ENCODE measurements around the gene PHLDB3.

GRCh38 chr19:43498233-43498842, 6.2 kb downstream of the PHLDB3 start:
- no peak for TF ChIP-seq POLR2A (IDR thresholded peaks at IDR 0.05; ENCODE audit: low read depth, low read length)
- TF ChIP-seq FOS (IDR thresholded peaks at IDR 0.05; ENCODE audit: low read depth, low read length) = no peak
- TF ChIP-seq RCOR1 (IDR thresholded peaks at IDR 0.05; ENCODE audit: insufficient replicate concordance, low read length) = no peak
- no peak for TF ChIP-seq CTCF (conservative IDR thresholded peaks at IDR 0.05; ENCODE audit: low read depth, low read length)
- TF ChIP-seq MXI1 (IDR thresholded peaks at IDR 0.05; ENCODE audit: borderline replicate concordance, low read depth, low read length) = no peak
- TF ChIP-seq CEBPB (IDR thresholded peaks at IDR 0.05; ENCODE audit: low read depth, low read length) = no peak
- TF ChIP-seq RAD21 (IDR thresholded peaks at IDR 0.05; ENCODE audit: low read length) = no peak
- no peak for TF ChIP-seq USF2 (IDR thresholded peaks at IDR 0.05; ENCODE audit: low read depth, low read length)
- no peak for TF ChIP-seq SMC3 (IDR thresholded peaks at IDR 0.05; ENCODE audit: low read depth, low read length)
- no peak for TF ChIP-seq MAFK (IDR thresholded peaks at IDR 0.05; ENCODE audit: low read depth, low read length)
- TF ChIP-seq BHLHE40 (IDR thresholded peaks at IDR 0.05; ENCODE audit: low read depth, low read length) = no peak
- TF ChIP-seq MAZ (IDR thresholded peaks at IDR 0.05; ENCODE audit: borderline replicate concordance, low read depth, low read length) = no peak
- TF ChIP-seq RFX5 (IDR thresholded peaks at IDR 0.05; ENCODE audit: low read depth, low read length) = no peak
- TF ChIP-seq ELK1 (IDR thresholded peaks at IDR 0.05; ENCODE audit: borderline replicate concordance, low read depth, low read length) = no peak
